SK-N-MC (cell line): Measurements from ENCODE around the gene KRT6C.

ENCODE experiments used
- EZH2 ChIP-seq: fragments of 200-600 bp; sonication (generic); IDR thresholded peaks from one replicate; pipeline ENCODE4 v1.6.1; 2017; ENCODE audit warnings: antibody characterized with exemption
- FOXP2 ChIP-seq: optimal IDR thresholded peaks from 2 replicates; pipeline ENCODE3; 2011; ENCODE audit warnings: mild to moderate bottlenecking, moderate library complexity; ENCODE audit not compliant: insufficient read depth; ENCODE audit errors: extremely low read length, control extremely low read depth
- POLR2AphosphoS5 ChIP-seq: IDR thresholded peaks from 2 replicates; pipeline ENCODE4 v1.6.1; 2012; ENCODE audit warnings: mild to moderate bottlenecking, low read depth, low read length, borderline replicate concordance

- TF ChIP-seq POLR2AphosphoS5 (no peak), EZH2 (no peak), FOXP2 (no peak)
These were observed 55.0 kb downstream of the KRT6C start for GRCh38 chr12:52418576-52419110.
